ENCODE measurements around the gene PGM5.

PGM5 gene

GRCh38 chr9:68443624-68444023 is 87.2 kb downstream of the PGM5 start:
- no peak for DNase-seq

- no peak for DNase-seq
These were observed 90.4 kb downstream of the PGM5 start for GRCh38 chr9:68446836-68447235.

- no peak for DNase-seq
These were observed 91.2 kb downstream of the PGM5 start for GRCh38 chr9:68447611-68448010.

GRCh38 chr9:68454579-68455334 is 98.3 kb downstream of the PGM5 start:
- DNase-seq: no peak

GRCh38 chr9:68455451-68455850 is 99.0 kb downstream of the PGM5 start:
- DNase-seq: no peak

DNA sequence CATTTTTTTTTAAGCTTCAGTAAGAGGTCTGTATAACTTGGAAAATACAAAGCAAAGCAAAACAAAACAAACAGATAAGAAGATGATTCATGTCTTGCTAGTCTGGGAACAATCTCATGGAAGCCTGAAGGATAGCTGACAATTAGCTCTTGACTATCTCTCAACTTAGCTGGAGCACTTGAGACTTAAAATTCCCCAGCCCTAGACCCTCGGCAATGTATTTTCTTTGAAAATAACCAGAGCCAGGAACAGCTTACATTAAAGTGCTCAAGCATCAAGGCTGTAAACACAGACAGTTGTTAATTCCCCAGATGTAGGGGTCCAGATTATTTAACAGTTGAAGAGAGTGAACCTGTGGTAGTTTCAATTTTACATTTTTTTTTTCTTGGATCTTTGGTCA is 101.4 kb downstream of the PGM5 start:
- no peak for DNase-seq

DNA sequence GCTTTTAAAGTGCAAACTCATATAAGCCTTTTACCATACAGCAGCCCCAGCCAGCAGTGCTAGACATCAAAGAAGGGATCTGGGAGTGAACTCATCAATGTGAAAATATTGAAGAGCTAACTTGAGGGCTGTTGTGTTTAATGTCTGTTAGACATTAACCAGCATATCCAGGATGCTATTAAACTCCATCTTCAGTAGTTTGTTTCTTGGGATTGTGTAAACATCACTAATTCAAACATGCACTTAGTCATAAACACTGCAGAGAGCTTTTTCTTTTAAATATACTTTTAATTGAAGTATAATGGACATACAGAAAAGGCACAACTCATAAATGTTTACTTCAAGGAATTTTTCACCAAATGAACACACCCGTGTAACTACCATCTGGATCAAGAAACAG is 102.5 kb downstream of the PGM5 start:
- DNase-seq: no peak

GRCh38 chr9:68462105-68462775 is 105.8 kb downstream of the PGM5 start:
- no peak for DNase-seq

DNA sequence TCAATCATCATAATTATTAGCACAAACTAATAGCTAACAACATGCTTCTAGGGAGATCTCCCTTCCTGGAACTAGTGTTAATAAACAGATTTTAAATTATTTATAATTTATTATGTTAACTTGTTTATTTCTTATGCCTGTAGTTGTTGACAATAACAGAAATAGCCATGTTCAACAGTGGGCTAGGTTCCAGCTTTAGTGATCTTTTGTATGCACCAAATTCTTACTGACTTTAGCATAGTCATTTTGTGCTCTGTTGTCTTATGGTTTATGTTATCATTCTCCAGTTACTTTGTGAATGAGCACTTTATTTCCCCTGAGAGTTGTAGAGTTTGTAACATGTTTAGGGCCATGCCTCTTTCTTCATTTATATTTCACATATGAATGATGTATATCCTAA is 113.7 kb downstream of the PGM5 start:
- DNase-seq: no peak

GRCh38 chr9:68470634-68471033 is 114.2 kb downstream of the PGM5 start:
- no peak for DNase-seq

DNA sequence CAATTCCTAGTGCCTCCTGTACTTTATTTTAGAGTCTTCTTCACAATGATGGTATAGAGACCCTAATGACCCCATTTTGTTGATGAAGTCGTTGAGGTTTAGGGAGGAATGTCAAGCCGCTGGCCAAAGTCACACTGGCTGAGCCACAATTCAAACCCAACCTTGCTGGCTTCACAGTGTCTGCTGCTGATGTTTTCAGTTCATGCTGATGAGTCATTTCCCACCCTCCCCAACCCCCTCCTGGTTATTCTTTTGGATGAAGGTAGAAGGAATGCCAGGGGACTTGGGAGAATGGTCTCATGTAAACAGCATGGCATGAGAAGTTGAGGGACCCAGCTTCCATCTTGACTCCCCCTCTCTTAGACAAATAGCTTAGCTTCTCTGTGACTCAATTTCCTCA is 115.7 kb downstream of the PGM5 start:
- DNase-seq: no peak

DNA sequence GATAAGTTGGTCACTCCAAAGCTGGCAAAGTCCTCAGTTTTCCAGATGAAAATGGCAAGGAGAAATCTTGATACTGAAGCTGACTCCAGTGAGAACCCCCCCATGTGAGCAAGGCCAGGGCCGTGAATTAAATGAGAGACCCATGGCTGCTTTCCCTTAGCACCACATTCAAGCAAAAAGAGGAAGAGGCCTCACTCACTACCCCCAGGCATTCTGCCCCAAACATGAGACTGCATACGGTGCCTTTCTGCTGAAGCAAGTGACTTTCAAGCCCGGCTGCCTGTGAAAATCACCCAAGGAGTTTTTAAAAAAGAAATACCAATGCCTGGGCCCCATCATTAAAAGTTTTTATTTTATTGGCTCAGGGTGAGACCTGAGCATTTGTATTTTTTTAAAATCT is 117.4 kb downstream of the PGM5 start:
- no peak for DNase-seq

DNA sequence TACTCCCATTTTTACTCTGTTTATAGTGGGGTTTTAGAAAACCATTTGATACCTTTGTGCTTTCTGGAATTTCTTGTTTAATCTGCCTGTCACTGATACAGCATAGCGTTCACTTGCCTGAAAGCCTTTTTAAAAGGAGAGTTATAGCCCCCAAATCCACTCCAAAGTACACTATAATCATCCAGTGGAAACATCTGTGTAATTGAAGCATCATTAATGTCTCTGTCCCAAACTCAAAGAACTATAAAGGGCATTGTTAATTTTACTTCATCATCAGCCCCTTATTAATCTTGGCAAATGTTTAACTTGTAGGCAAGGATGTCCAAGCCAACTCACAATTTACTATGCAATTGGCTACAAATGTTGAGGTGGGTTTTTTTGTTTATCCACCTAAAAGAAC is 120.0 kb downstream of the PGM5 start:
- DNase-seq: no peak

- no peak for DNase-seq
These were observed 120.4 kb downstream of the PGM5 start for GRCh38 chr9:68476847-68477246.

DNA sequence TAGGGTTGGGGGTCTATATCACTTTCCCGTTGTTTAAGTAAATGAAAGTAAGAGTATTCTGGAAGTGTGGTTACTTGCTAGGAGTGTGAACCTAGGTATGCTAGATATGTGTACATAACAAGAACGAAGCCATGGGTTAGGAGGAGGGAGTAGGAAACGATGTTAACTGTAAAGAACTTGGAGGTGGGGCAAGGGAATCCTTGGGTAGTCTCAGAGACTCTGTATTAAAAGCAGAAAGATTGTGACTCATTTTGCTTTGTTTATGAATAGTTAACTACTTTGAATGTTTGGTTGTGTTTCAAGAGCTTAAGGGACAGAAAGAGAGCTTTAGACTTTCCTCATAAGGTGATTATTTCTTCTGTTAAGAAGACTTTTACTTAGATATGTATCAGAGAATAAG is 124.4 kb downstream of the PGM5 start:
- no peak for DNase-seq

- no peak for DNase-seq
These were observed 126.1 kb downstream of the PGM5 start for GRCh38 chr9:68482548-68482947.

- DNase-seq: no peak
These were observed 131.7 kb downstream of the PGM5 start for GRCh38 chr9:68488126-68488525.

GRCh38 chr9:68489646-68490045 is 133.2 kb downstream of the PGM5 start:
- DNase-seq: no peak

GRCh38 chr9:68492806-68493205 is 136.4 kb downstream of the PGM5 start:
- DNase-seq: no peak

GRCh38 chr9:68493541-68493940 is 137.1 kb downstream of the PGM5 start:
- DNase-seq: no peak

GRCh38 chr9:68493958-68494577 is 137.7 kb downstream of the PGM5 start:
- DNase-seq: no peak

- DNase-seq: no peak
These were observed 138.8 kb downstream of the PGM5 start for GRCh38 chr9:68495247-68495646.

GRCh38 chr9:68496356-68496755 is 139.9 kb downstream of the PGM5 start:
- DNase-seq: no peak

- DNase-seq: no peak
These were observed 141.2 kb downstream of the PGM5 start for GRCh38 chr9:68497629-68498028.

All from T-helper 2 cell (primary cell).